HG03039 (cell line): Measurements from ENCODE around the gene C1QTNF8.

Source experiments
- ATAC-seq: cut with Tn5 transposase; IDR thresholded peaks from one replicate; pipeline ENCODE4 v1.9.1; 2021; ENCODE audit warnings: mild to moderate bottlenecking, moderate library complexity; ENCODE audit not compliant: unreplicated experiment

Gene C1QTNF8

GRCh38 chr16:1048442-1049112 lies 47.5 kb downstream of the C1QTNF8 start:
- ATAC-seq: no peak

- no peak for ATAC-seq
Observed at GRCh38 chr16:1047801-1048200, 48.2 kb downstream of the C1QTNF8 start.

- ATAC-seq: no peak
Observed at GRCh38 chr16:1047123-1047522, 48.9 kb downstream of the C1QTNF8 start.

GRCh38 chr16:1045993-1046911 lies 49.8 kb downstream of the C1QTNF8 start:
- ATAC-seq: no peak

- ATAC-seq: no peak
Observed at GRCh38 chr16:1045310-1045992, 50.6 kb downstream of the C1QTNF8 start.

- ATAC-seq: no peak
Observed at GRCh38 chr16:1044460-1045309, 51.4 kb downstream of the C1QTNF8 start.

GRCh38 chr16:1043881-1044451 lies 52.1 kb downstream of the C1QTNF8 start:
- no peak for ATAC-seq

- ATAC-seq: no peak
Observed at GRCh38 chr16:1042866-1043265, 53.2 kb downstream of the C1QTNF8 start.

- ATAC-seq: no peak
Observed at GRCh38 chr16:1042049-1042744, 53.8 kb downstream of the C1QTNF8 start.

- ATAC-seq: no peak
Observed at GRCh38 chr16:1040346-1040745, 55.7 kb downstream of the C1QTNF8 start.

- ATAC-seq: no peak
Observed at GRCh38 chr16:1039762-1040161, 56.3 kb downstream of the C1QTNF8 start.

- ATAC-seq: no peak
Observed at GRCh38 chr16:1038932-1039331, 57.1 kb downstream of the C1QTNF8 start.
